OCI-LY7 (cell line): ENCODE results near the gene MOB3A.

Experiments
- CTCF ChIP-seq: fragments of 200-600 bp; sonication (generic); conservative IDR thresholded peaks from 2 replicates; pipeline ENCODE4 v1.5.1; 2014; ENCODE audit warnings: mild to moderate bottlenecking, antibody characterized with exemption, low read length, moderate library complexity, mixed read lengths
- EZH2phosphoT487 ChIP-seq: fragments of 200-600 bp; sonication (generic); IDR thresholded peaks from 2 replicates; pipeline ENCODE4 v1.6.1; 2018; ENCODE audit warnings: low read depth, borderline replicate concordance, mild to moderate bottlenecking, mixed run types, antibody characterized with exemption, low read length, moderate library complexity, mixed read lengths

DNA sequence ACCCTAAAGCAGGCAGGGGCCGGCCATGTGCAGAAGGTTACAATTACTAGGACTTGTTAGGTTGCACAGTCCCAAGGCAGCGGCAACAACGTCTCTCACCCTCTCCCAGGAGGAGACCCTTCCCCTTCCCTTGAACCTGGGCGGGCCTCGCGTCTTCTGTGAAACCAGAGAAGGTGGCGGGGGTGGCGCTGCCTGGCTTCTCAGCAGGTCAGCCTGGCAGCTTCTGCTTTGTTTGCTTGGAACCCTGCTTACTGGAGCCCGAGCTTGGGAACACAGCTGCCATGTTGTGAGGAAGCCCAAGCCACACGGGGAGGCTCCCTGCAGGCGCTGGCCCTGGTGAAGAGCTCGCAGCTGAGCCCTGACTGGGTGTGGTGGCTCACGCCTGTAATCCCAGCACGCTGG, 60.5 kb downstream of the MOB3A start:
- no peak for TF ChIP-seq EZH2phosphoT487
- no peak for TF ChIP-seq CTCF
